ENCODE measurements around the gene GCLC.
A peak's percentile ranks its signal among the peaks of the same experiment; 100 is the strongest.
"Not testable (repeated sequence)": the region's sequence is repeated elsewhere in the genome, so short reads cannot be mapped to it uniquely, and the experiment has no call there.

The GCLC gene

GRCh38 chr6:53544470-53545308, at the start of gene GCLC:
Gene GCLC (minus strand): TSS chr6:53545101. CDS start chr6:53544645, 456 bp downstream.
- peak; percentile 91 for DNase-seq
- peak; percentile 72 for ATAC-seq

- DNase-seq (no peak), ATAC-seq (no peak)
Observed at GRCh38 chr6:53594596-53594995, 49.7 kb upstream of the GCLC start.

- ATAC-seq = no peak
- DNase-seq = no peak
Observed at GRCh38 chr6:53593001-53593488, 48.1 kb upstream of the GCLC start.

- no peak for DNase-seq
- no peak for ATAC-seq
Observed at GRCh38 chr6:53591873-53592272, 47.0 kb upstream of the GCLC start.

GRCh38 chr6:53588816-53589509, 44.1 kb upstream of the GCLC start:
- DNase-seq = no peak
- ATAC-seq = no peak

- DNase-seq (no peak), ATAC-seq (no peak)
Observed at GRCh38 chr6:53587291-53587690, 42.4 kb upstream of the GCLC start.

GRCh38 chr6:53585208-53585900, 40.5 kb upstream of the GCLC start:
- DNase-seq = no peak
- no peak for ATAC-seq

- DNase-seq (no peak), ATAC-seq (no peak)
Observed at GRCh38 chr6:53584726-53585125, 39.8 kb upstream of the GCLC start.

GRCh38 chr6:53583451-53583850, 38.5 kb upstream of the GCLC start:
- DNase-seq = no peak
- ATAC-seq = no peak

- DNase-seq = no peak
Observed at GRCh38 chr6:53582963-53583362, 38.1 kb upstream of the GCLC start.

GRCh38 chr6:53581856-53582255, 37.0 kb upstream of the GCLC start:
- no peak for ATAC-seq

More at GRCh38 chr6:53582963-53583362, 38.1 kb upstream of the GCLC start:
- ATAC-seq = no peak

GRCh38 chr6:53581173-53581773, 36.4 kb upstream of the GCLC start:
- ATAC-seq (no peak), DNase-seq (no peak)

More at GRCh38 chr6:53581856-53582255, 37.0 kb upstream of the GCLC start:
- no peak for DNase-seq

- no peak for DNase-seq
- ATAC-seq = peak; percentile 91
Observed at GRCh38 chr6:53579338-53579737, 34.4 kb upstream of the GCLC start.

- DNase-seq = no peak
- ATAC-seq = no peak
Observed at GRCh38 chr6:53578371-53578770, 33.5 kb upstream of the GCLC start.

- no peak for DNase-seq
- ATAC-seq = no peak
Observed at GRCh38 chr6:53573299-53573698, 28.4 kb upstream of the GCLC start.

- DNase-seq, ATAC-seq: not testable (repeated sequence)
Observed at GRCh38 chr6:53572379-53572778, 27.5 kb upstream of the GCLC start.

- ATAC-seq (no peak), DNase-seq (no peak)
Observed at GRCh38 chr6:53568776-53569616, 24.1 kb upstream of the GCLC start.

GRCh38 chr6:53567701-53568100, 22.8 kb upstream of the GCLC start:
- no peak for ATAC-seq
- DNase-seq = no peak

GRCh38 chr6:53566755-53567154, 21.9 kb upstream of the GCLC start:
- DNase-seq (no peak), ATAC-seq (no peak)

- ATAC-seq = no peak
- DNase-seq = no peak
Observed at GRCh38 chr6:53565886-53566285, 21.0 kb upstream of the GCLC start.

GRCh38 chr6:53564401-53565065, 19.6 kb upstream of the GCLC start:
- DNase-seq (no peak), ATAC-seq (no peak)

Data from stimulated activated naive CD8-positive, alpha-beta T cell treated with anti-CD3 and anti-CD28 coated beads, Interleukin-15, Interleukin-2, amounts not matched to agents 100 U/mL and 50 U/mL, for 24 hours (primary cell).